Spleen (tissue), 11 donors: ENCODE data around the gene KCNAB2. TPM values are rescaled to one million over a fixed set of nuclear protein-coding genes. Genes with fewer than 3 reads are reported as not detected.
A peak's percentile ranks its signal among the peaks of the same experiment; 100 is the strongest.

Experiments used
- DNase-seq: peaks from one replicate; pipeline ENCODE4 v3.0.0-alpha.2; 2020
- H3K27ac ChIP-seq, 8 donors: fragments of 200-600 bp; sonication (generic) in 7 of 8; 1 replicate in 4 of 8; 2 replicates in 4 of 8; pipeline versions ENCODE4 v1.5.0 to v1.8.0; 2016 to 2021; ENCODE audit warnings: inconsistent platforms in 4 of 8, mild to moderate bottlenecking in 4 of 8, moderate library complexity in 1 of 8
- H3K27me3 ChIP-seq, 7 donors: fragments of 200-600 bp; sonication (generic) in 6 of 7; replicated peaks in 1 of 7; 1 replicate in 4 of 7; 2 replicates in 3 of 7; pipeline versions ENCODE4 v1.5.0 to v1.8.0; 2016 to 2021; ENCODE audit warnings: inconsistent platforms in 3 of 7, mild to moderate bottlenecking in 1 of 7
- H3K36me3 ChIP-seq, 6 donors: fragments of 200-600 bp; sonication (generic) in 5 of 6; 1 replicate in 4 of 6; 2 replicates in 2 of 6; pipeline versions ENCODE4 v1.5.0 to v1.8.0; 2016 to 2021; ENCODE audit warnings: inconsistent platforms in 2 of 6
- H3K4me1 ChIP-seq, 6 donors: fragments of 200-600 bp; sonication (generic) in 5 of 6; 1 replicate in 3 of 6; 2 replicates in 3 of 6; pipeline versions ENCODE4 v1.5.0 to v1.8.0; 2016 to 2021; ENCODE audit warnings: inconsistent platforms in 3 of 6
- H3K4me3 ChIP-seq, 8 donors: fragments of 200-600 bp; sonication (generic) in 7 of 8; 1 replicate in 4 of 8; 2 replicates in 4 of 8; pipeline versions ENCODE4 v1.5.0 to v1.8.0; 2016 to 2021; ENCODE audit warnings: inconsistent platforms in 4 of 8, mild to moderate bottlenecking in 4 of 8, moderate library complexity in 2 of 8
- H3K9me3 ChIP-seq, 8 donors: fragments of 200-600 bp; sonication (generic) in 7 of 8; 1 replicate in 4 of 8; 2 replicates in 4 of 8; pipeline versions ENCODE4 v1.5.0 to v1.8.0; 2016 to 2021; ENCODE audit warnings: inconsistent platforms in 4 of 8
- POLR2A ChIP-seq, 3 donors: fragments of 450-650 bp; IDR thresholded peaks; one replicate each; pipeline ENCODE4 v1.5.1; 2017; ENCODE audit warnings: antibody characterized with exemption in 3 of 3, mild to moderate bottlenecking in 1 of 3
- POLR2AphosphoS5 ChIP-seq, 3 donors: sonication (generic); formaldehyde crosslinking; IDR thresholded peaks; one replicate each; pipeline ENCODE4 v1.5.1; 2017; ENCODE audit warnings: antibody characterized with exemption in 3 of 3
- WGBS, 5 donors: extraction: QIAGEN DNeasy Blood & Tissue Kit in 3 of 5; methylation state at CpG; one replicate each; pipeline versions ENCODE4 v1.1.5 to v1.1.7; 2013 to 2018; 5-methylcytosine and 5-hydroxymethylcytosine counted together
- intact Hi-C: fragments of 100-400 bp; cut with DNase I; formaldehyde crosslinking; loops from one replicate; pipeline ENCODE4 v1.15.0; 2023; ENCODE audit warnings: low total_unique reads
- polyA plus RNA-seq, 3 donors: library from polyadenylated mRNA; stranded (reverse); fragments of 200-250 nt; gene quantifications; one replicate each; pipeline ENCODE4 v1.2.1, GENCODE V29; 2013
- total RNA-seq, 7 donors: library from RNA; depleted of rRNA in 3 of 7; stranded (reverse); fragments of >200 nt in 3 of 7; fragmentation: NEBNext Ultra II Directional in 4 of 7; extraction: Animal tissue kit (Norgen Biotek cat#: 25700) in 4 of 7; gene quantifications; one replicate each; pipeline versions ENCODE4 v1.1.0 to v1.2.1, GENCODE V29; 2016 to 2021
- TF ChIP-seq, protein P1 (sequence below), 11 experiments: fragments of 200-600 bp in 7 of 11; fragments of 450-650 bp in 4 of 11; sonication (generic) in 4 of 11; IDR thresholded peaks in 8 of 11; conservative IDR thresholded peaks in 3 of 11; 1 replicate in 7 of 11; 2 replicates in 4 of 11; pipeline versions ENCODE4 v1.4.0 to v1.8.0; 2016 to 2021; ENCODE audit warnings: antibody characterized with exemption in 11 of 11, inconsistent platforms in 4 of 11, mild to moderate bottlenecking in 1 of 11
- donor health status: healthy with polysubstance abuse.
- donor health status: DM: no; HTN: no; CAD: no; lungs with moderate emphysema.
- donor health status: DM: no; HTN: no; CAD: no.
- donor health status: Bipolar disorder and iron deficiency.
- donor health status: healthy.
- donor health status: DM: no; HTN: no; CAD: no.
- donor health status: DM: yes; HTN: yes; CAD: no.

Gene KCNAB2
- total and polyA plus RNA-seq, 10 donors, result 23.2 to 135 (median 94.0) TPM

- Histone ChIP-seq H3K4me3 (no peak overlapping the region), H3K9me3 (peaks cover 0 to 2% (median under 1%) of the 10 kb centered on the region in 8 donors), H3K27ac (no peak overlapping the region), H3K36me3 (no peaks in the 10 kb centered on the region), H3K27me3 (peaks cover 0 to 53% (median 6%) of the 10 kb centered on the region in 7 donors), H3K4me1 (peaks cover 0 to 11% (median 6%) of the 10 kb centered on the region in 6 donors)
- WGBS, 5 donors, result 89 to 97% (median 92%) methylated on average over 15 to 16 of the region's 16 CpGs
- intact Hi-C loops, result no loop called here
- peak; percentile 42 for DNase-seq
- TF ChIP-seq, protein P1, sequence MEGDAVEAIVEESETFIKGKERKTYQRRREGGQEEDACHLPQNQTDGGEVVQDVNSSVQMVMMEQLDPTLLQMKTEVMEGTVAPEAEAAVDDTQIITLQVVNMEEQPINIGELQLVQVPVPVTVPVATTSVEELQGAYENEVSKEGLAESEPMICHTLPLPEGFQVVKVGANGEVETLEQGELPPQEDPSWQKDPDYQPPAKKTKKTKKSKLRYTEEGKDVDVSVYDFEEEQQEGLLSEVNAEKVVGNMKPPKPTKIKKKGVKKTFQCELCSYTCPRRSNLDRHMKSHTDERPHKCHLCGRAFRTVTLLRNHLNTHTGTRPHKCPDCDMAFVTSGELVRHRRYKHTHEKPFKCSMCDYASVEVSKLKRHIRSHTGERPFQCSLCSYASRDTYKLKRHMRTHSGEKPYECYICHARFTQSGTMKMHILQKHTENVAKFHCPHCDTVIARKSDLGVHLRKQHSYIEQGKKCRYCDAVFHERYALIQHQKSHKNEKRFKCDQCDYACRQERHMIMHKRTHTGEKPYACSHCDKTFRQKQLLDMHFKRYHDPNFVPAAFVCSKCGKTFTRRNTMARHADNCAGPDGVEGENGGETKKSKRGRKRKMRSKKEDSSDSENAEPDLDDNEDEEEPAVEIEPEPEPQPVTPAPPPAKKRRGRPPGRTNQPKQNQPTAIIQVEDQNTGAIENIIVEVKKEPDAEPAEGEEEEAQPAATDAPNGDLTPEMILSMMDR (IDR thresholded peaks at IDR 0.05 in 8 of 11, conservative IDR thresholded peaks at IDR 0.05 in 3 of 11), result no peak
- TF ChIP-seq POLR2AphosphoS5 (IDR thresholded peaks at IDR 0.05), result no peak
- no peak for TF ChIP-seq POLR2A (IDR thresholded peaks at IDR 0.05)
Observed at GRCh38 chr1:6126521-6127067, 80.9 kb downstream of the KCNAB2 start.

- peak; percentile 86 for DNase-seq
- H3K4me3 ChIP-seq, result no peak overlapping the region
Observed at GRCh38 chr1:6127587-6128163, 82.0 kb downstream of the KCNAB2 start.

GRCh38 chr1:6128276-6129081 lies 82.8 kb downstream of the KCNAB2 start:
- intact Hi-C loops, result no loop called here
- Histone ChIP-seq H3K27me3 (peaks cover 0 to 53% (median 6%) of the 10 kb centered on the region in 7 donors), H3K4me3 (no peak overlapping the region), H3K9me3 (peaks cover 0 to 14% (median 9%) of the 10 kb centered on the region in 8 donors), H3K4me1 (peaks cover 0 to 11% (median 6%) of the 10 kb centered on the region in 6 donors), H3K36me3 (no peaks in the 10 kb centered on the region), H3K27ac (no peak overlapping the region)
- TF ChIP-seq POLR2A (IDR thresholded peaks at IDR 0.05) (no peak), POLR2AphosphoS5 (IDR thresholded peaks at IDR 0.05) (no peak)
- TF ChIP-seq, protein P1 (IDR thresholded peaks at IDR 0.05 in 8 of 11, conservative IDR thresholded peaks at IDR 0.05 in 3 of 11), result no peak
- peak; percentile 57 for DNase-seq
- WGBS, 5 donors, result 89 to 94% (median 92%) methylated on average over 29 to 34 of the region's 34 CpGs

More at GRCh38 chr1:6127587-6128163, 82.0 kb downstream of the KCNAB2 start:
- intact Hi-C loops, result no loop called here
- Histone ChIP-seq H3K9me3 (peaks cover 0 to 13% (median 9%) of the 10 kb centered on the region in 8 donors), H3K27ac (no peak overlapping the region), H3K27me3 (peaks cover 0 to 53% (median 6%) of the 10 kb centered on the region in 7 donors), H3K4me1 (peaks cover 0 to 11% (median 6%) of the 10 kb centered on the region in 6 donors), H3K36me3 (no peaks in the 10 kb centered on the region)
- TF ChIP-seq POLR2A (IDR thresholded peaks at IDR 0.05) (no peak), POLR2AphosphoS5 (IDR thresholded peaks at IDR 0.05) (peak in 1 of 3 donors; percentile 28)
- WGBS, 5 donors, result 20 to 33% (median 27%) methylated on average over 14 to 40 of the region's 41 CpGs

- intact Hi-C loops, result no loop called here
- 72 to 87% (median 78%) methylated on average over 9 of the region's 9 CpGs for WGBS, 5 donors
- H3K4me3 ChIP-seq, result no peak overlapping the region
- no peak for TF ChIP-seq POLR2AphosphoS5 (IDR thresholded peaks at IDR 0.05)
- no peak for TF ChIP-seq POLR2A (IDR thresholded peaks at IDR 0.05)
- TF ChIP-seq, protein P1 (IDR thresholded peaks at IDR 0.05 in 8 of 11, conservative IDR thresholded peaks at IDR 0.05 in 3 of 11), result no peak
- peaks cover 0 to 11% (median 6%) of the 10 kb centered on the region in 6 donors for H3K4me1 ChIP-seq
- peaks cover 0 to 14% (median 9%) of the 10 kb centered on the region in 8 donors for H3K9me3 ChIP-seq
- no peaks in the 10 kb centered on the region for H3K36me3 ChIP-seq
- DNase-seq, result no peak
- peaks cover 0 to 49% (median 6%) of the 10 kb centered on the region in 7 donors for H3K27me3 ChIP-seq
- no peak overlapping the region for H3K27ac ChIP-seq
Observed at GRCh38 chr1:6129313-6129712, 83.6 kb downstream of the KCNAB2 start.
